Stimulated activated CD8-positive, alpha-beta memory T cell treated with anti-CD3 and anti-CD28 coated beads, Interleukin-7, amount 100 ng/mL, for 24 hours (primary cell): Measurements from ENCODE around the gene ADARB1.

ENCODE experiments used
- DNase-seq: peaks from one replicate; pipeline ENCODE4 v3.0.0-alpha.2; 2020; ENCODE audit warnings: low read depth

ADARB1 gene

DNA sequence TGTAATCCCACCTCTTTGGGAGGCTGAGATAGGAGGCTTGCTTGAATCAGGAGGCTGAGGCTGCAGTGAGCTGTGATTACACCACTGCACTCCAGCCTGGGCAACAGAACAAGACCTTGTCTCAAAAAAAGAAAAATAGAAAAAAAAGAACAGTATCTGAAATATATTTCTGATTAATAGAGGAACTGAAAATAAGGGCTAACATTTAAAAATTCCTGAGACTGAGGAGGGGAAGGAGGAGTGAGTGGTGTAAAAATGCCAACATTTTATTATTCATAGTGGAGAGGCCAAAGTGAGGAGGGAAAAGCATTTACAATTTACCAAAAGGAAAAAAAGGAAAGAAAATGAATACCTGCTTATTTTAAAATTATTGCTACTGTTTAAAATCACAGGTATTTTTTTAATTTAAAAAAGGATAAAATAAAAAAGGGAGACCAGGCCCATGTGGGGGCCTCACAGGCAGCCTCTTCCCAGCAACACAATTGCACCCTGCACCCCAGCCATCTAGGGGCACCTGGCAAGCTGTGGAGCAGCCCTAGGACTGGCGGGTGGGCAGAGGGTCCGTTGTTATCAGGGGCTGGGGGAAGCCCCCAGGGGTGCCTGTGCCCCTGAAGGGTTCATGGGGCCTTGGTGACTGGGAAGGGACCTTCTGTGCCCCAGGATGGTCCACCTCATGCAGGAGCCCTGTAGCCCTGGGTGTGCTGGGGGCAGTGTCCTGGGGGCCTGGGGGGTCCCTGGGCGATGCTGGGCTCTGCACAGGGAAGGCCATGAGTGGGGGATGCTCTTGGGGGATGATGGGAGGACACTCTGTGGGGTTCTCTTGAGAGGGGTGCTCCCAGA, 34.8 kb upstream of the ADARB1 start:
- DNase-seq: no peak

DNA sequence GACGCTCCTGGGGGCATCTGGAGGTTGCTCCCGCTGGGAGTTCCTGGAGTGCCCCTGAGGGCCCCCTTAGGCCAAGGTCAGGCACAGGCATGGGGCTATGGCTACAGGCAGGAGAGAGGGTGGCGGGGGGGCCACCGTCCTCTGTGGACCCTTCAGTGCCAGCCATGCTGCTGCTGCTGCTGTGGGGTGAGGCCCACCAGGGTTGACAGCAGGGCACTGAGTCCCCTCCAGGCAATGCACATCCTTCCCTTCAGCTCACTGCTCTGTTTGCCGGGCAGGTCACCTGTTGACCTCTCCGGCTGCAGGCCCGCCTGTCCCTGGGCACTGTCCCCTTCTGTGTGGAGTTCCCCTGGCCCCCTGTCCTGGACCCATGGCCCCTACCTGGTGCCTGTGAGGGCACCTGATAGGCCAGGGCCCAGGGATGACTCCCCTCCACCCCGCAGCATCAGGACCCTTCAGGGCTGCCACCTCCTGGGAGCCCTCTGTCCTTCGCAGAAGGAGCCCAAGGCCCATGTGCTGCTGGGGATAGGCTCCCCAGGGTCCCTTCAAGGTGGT, 34.1 kb upstream of the ADARB1 start:
- DNase-seq: no peak

GRCh38 chr21:45040739-45041138, 33.6 kb upstream of the ADARB1 start:
- no peak for DNase-seq

DNA sequence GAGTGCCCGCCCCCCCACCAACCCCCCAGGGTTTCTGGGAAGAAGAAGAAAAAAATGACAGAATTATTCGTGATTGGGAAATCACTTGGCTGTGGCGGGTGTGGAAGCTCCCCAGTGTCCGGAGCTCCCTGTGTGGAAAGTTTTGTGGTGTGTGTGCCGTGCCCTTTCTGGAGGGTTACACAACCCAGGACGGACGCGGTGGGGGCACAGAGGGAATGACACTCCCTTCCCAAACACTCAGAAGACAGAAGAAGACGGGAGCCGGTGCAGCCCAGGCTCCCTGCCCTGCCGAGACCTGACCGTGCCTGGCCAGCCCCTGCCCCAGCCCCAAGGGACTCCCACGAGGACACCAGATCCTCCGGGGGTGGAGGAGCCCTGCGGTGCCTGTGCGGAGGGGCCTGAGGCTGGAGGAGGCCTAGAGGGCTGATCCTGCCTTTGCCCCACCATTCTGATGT, 33.0 kb upstream of the ADARB1 start:
- no peak for DNase-seq

DNA sequence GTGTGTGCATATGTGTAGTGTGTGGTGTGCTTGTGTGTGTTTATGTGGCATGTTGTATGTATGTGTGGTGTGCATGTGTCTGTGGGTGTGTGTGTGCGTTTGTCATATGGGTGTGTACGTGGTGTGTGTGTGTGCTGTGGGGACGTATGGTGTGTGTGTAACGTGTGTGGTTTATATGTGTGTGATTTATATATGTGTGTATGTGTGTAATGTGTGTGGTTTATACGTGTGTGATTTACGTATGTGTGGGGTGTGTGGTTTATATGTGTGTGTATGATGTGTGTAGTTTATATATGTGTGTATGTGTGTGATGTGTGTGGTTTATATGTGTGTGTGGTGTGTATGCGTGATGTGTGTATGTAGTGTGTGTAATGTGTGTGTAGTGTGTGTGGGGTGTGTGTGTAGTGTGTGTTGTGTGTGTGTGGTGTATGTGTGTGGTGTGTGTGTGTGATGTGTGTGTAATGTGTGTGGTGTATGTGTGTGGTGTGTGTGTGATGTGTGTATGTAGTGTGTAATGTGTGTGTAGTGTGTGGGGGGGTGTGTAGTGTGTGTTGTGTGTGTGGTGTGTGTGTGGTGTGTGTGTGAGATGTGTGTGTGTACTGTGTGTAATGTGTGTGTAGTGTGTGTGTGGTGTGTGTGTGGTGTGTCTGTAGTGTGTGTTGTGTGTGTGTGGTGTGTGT, 32.3 kb upstream of the ADARB1 start:
- DNase-seq: no peak

- DNase-seq: no peak
Measured at GRCh38 chr21:45042664-45043161, 31.7 kb upstream of the ADARB1 start.

DNA sequence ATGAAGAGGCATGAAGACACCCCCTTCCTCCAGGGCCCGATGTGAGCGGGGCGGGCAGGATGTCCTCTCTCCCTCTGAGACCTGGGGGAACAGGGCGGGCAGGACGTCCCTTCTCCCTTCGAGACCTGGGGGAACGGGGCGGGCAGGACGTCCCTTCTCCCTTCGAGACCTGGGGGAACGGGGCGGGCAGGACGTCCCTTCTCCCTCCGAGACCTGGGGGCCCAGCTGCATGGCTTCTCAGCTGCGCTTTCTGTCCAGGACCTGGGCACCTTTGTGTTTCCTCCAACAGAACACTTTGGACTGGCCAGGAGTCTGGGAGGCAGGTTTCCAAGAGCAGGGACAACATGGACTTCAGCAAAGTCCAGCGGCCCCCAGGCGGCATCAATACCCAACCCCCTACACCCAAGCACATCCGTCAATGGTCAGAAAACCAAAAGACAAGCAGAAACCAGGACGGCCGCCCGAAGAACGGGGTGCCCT, 30.8 kb upstream of the ADARB1 start:
- DNase-seq: no peak

- DNase-seq: no peak
Measured at GRCh38 chr21:45045481-45045880, 28.9 kb upstream of the ADARB1 start.

DNA sequence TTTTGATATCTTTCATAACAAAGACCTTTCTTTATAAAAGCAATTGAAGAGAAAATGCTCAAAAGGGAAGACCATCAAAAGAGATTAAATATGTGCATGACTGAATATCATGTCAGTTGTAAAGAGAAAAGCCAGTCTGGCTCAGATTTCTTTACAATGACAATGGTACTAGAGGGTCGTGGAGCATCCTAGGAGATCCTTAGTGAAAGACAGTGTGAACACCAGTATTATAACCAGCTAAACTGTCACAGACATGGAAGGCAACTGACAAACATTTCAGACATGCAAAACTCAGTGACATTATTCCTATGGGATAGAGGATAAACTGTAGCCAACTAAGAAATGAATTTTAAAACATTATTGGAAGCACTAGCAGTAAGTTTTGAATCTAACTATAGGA, 27.1 kb upstream of the ADARB1 start:
- no peak for DNase-seq

GRCh38 chr21:45048026-45048698, 26.2 kb upstream of the ADARB1 start:
- DNase-seq: no peak

DNA sequence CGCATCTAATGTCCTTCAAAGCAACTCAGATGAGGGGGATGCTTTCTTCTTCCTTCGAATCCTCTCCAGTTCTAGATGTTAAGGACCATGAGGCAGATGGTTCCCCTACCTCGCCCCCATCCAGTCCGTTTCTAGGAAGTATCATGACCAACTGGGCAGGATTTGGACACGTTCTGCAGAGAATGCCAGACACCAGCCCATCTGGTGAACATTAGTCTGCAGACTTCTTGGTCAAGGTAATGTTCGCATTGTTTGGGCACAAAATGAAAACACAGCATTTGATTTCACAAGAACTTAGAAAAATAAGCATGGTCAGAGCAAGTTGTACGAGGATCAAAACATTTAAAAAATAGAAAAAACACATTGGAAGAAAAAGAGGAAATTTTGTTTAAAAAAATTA, 25.4 kb upstream of the ADARB1 start:
- DNase-seq: no peak

DNA sequence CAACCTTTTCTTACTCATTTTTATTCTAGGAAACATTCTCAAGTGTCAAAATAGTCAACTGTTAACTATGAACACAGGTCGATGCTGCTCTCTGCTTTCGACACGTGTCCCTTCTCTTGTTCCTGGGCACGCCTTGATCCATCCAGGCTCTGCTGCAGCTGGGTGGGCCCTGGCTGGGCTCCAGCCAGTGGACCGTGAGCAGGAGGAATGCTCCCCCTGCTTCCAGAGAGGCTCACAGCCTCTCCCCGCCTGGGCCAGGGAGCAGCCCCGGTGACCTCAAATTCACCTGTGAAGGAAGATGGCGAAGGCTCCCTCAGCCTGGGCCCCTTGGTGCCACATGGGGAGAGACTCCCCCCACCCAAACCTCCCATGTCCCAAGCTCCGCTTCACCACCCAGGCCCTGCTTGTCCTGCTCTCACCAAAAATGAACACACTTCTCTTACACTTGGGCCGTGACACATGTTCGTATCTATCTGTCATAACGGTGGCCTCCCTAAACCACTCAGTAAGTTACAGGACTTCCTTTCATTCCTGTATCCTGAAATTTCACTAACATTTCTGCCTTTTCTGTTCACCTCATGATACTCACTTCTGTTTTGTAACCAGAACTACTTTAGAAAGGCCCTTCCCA, 24.6 kb upstream of the ADARB1 start:
- no peak for DNase-seq

- DNase-seq: no peak
Measured at GRCh38 chr21:45050345-45050796, 24.0 kb upstream of the ADARB1 start.

DNA sequence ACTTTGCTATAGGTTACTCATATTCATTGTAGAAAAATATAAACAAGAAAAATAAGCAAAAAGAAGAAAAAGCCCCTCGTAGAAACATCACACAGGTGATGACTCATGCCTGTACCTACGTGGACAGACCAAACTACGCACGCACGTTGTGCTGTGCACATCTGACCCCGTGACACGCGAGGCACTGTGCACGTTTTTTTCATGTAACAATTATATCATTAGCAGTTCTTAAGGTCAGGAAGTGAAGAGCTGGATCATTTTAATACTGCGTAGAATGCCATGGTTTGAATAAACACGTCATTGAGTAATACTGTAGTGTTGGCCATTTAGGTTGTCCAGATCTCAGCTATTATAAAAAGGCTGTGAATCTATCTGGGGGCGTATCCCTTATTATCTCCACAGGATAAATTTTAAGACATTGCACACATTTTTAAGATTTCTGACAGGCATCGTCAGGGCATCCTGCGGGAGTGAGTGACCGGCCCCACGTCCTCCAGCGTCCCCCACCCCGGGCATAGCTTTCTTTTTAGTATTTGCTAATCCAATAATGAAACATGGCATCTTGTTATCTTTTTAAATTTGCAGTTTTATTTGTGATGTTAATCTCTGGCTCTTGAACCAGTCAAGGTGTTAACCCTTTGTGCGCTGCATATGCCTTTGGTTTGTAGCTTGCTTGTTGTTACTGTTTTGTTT, 23.4 kb upstream of the ADARB1 start:
- no peak for DNase-seq

- DNase-seq: no peak
Measured at GRCh38 chr21:45051580-45052434, 22.6 kb upstream of the ADARB1 start.

DNA sequence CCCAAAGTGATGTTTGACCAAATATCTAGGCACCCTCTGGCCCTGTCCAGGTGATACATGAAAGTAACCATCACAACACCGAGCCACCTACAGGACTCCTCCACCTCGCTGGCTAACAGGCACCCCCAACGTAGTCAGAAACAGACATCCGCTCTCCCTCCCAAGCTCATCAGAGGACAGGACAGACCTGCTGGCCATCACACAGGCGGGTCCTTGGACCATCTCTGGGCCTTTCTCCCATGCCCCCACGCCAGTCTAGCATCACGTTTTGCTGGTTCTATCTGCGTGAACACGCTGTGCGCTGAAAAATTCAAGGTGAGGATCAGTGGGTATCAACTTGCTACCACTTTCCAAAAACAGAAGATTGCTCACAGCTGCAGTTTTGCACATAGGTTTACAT, 21.4 kb upstream of the ADARB1 start:
- no peak for DNase-seq

- no peak for DNase-seq
Measured at GRCh38 chr21:45053561-45054226, 20.7 kb upstream of the ADARB1 start.

DNA sequence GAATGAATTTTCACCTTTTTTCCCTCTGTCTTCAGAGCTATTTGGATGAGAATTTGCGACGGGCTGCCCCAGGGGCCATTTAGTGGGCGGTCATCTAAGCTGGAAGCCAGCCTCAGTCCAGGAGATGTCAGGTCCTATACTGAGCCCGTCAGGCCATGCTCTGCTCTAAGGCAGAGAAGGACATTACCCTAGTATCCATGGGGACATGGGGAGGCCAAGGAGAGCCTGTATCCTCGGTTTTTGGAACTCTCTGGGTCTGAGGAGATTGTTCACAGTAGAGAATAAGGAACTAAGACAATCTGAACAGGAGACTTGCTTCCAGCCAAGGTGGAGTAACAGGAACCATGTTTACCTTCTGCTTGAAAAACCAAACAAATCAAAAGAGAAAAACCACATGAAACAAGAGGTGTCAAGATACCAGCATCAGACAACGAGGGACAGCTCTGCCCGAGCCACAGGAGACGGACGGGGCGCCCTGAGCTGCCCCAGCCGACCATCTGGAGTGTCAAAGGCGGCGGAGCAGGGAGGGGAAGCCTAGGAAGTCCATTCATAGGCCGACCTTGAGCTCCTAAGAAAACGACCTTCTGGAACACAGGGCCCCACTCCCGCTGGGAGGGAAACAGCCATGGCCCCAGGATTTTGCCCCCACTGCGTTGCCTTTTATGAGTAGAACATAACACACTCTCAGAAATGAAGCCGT, 20.0 kb upstream of the ADARB1 start:
- DNase-seq: no peak
